ENCODE measurements around the gene TRIM42.

Gene TRIM42

DNA sequence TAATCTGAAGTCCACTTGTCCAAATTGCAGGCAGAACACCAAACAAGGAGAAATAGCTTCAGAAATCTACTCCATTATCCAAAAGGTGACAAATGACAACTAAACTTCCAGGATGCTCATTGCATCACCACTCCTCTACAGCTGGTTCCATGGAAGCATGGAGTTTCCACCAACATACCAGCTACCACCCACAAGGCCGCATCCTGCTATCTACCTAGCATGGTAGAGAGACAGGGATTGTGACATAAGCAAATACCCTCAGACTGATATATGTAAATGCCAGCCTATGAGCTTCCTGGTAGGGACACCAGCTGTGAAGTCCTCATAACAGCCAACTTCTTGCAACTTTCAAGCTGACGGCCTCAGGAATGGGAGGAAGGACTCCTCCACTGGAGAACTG lies at the start of gene TRIM42:
TRIM42 (plus strand) TSS at position 301 of the 400 bp plus-strand sequence. CDS start 166 bp downstream, outside the sequence.
- H3K4me3 Mint-ChIP-seq: no peak within 1 kb of the TSS
- no peaks in the 10 kb centered on the region for H3K9me3 Mint-ChIP-seq
- no peaks in the 10 kb centered on the region for H3K36me3 Mint-ChIP-seq
- H3K27ac Mint-ChIP-seq: no peak within 1 kb of the TSS
- peaks cover 1% of the 10 kb centered on the region for H3K27me3 Mint-ChIP-seq
- H3K4me1 Mint-ChIP-seq: no peaks in the 10 kb centered on the region

GRCh38 chr3:140628606-140629005 lies 49.3 kb upstream of the TRIM42 start:
- H3K27me3 Mint-ChIP-seq: peaks cover 1% of the 10 kb centered on the region
- no peaks in the 10 kb centered on the region for H3K36me3 Mint-ChIP-seq
- H3K9me3 Mint-ChIP-seq: no peaks in the 10 kb centered on the region
- no peaks in the 10 kb centered on the region for H3K4me1 Mint-ChIP-seq
- H3K4me3 Mint-ChIP-seq: no peak overlapping the region
- no peak overlapping the region for H3K27ac Mint-ChIP-seq

DNA sequence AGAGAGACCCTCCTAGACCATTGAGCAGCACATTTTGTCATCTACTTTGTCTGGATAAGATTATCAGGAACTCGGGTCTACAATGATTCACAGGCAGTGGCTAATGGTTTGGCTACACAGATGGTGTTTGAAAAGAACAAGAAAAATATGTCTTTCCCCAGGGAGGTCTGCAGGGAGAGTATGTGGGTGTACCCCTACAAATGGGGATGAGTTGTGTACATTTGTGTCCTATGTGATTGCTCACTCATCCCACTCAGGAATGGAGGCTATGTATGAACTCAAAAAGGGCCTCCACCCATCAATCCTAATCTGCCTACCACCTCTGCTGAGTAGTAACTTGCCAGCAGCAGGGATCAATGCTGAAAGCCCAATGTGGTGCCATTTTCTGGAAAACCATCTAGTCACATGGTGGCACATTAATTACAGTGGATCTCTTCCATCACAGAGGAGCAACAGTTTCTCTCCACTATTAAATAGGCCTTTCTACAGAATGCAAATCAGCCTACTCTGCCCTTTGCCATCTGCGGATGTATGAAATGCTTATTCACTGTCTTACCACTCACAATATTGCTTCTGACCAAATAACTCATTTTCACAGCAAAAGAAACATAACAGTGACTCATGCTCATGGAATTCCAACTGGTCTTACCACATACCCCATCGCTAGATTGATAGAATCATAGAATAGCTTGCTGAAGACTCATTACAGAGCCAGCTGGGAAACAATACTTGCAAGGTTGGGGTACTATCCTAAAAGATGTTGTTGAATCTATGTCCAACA lies 48.3 kb upstream of the TRIM42 start:
- Mint-ChIP-seq H3K27me3 (peaks cover 2% of the 10 kb centered on the region), H3K27ac (no peak overlapping the region), H3K4me1 (no peaks in the 10 kb centered on the region), H3K36me3 (no peaks in the 10 kb centered on the region), H3K9me3 (no peaks in the 10 kb centered on the region), H3K4me3 (no peak overlapping the region)

GRCh38 chr3:140630366-140630765 lies 47.5 kb upstream of the TRIM42 start:
- no peak overlapping the region for H3K27ac Mint-ChIP-seq

DNA sequence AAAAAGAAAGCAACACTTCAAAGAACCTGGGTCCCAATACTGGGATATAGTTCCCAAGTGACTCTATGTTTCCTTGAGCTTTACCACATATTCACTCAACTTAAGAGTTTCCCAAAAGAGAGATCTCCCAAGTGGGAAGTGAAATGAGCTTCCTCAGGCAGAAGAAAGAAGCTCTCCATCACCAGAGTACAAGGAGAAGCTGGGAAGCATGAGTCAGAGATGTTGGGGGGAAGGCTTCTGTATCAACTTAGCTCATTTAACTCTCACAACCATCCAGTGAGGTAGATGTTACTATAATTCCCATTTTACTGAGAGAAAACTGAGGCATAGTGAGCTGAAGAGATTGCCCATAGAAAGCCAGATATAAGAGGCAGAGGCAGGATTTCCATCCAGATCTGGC lies 47.0 kb upstream of the TRIM42 start:
- Mint-ChIP-seq H3K36me3 (no peaks in the 10 kb centered on the region), H3K4me1 (no peaks in the 10 kb centered on the region), H3K9me3 (no peaks in the 10 kb centered on the region), H3K4me3 (no peak overlapping the region), H3K27me3 (peaks cover 2% of the 10 kb centered on the region), H3K27ac (no peak overlapping the region)

More at GRCh38 chr3:140630366-140630765, 47.5 kb upstream of the TRIM42 start:
- H3K36me3 Mint-ChIP-seq: no peaks in the 10 kb centered on the region
- H3K4me3 Mint-ChIP-seq: no peak overlapping the region
- no peaks in the 10 kb centered on the region for H3K9me3 Mint-ChIP-seq
- H3K4me1 Mint-ChIP-seq: no peaks in the 10 kb centered on the region
- H3K27me3 Mint-ChIP-seq: peaks cover 2% of the 10 kb centered on the region

DNA sequence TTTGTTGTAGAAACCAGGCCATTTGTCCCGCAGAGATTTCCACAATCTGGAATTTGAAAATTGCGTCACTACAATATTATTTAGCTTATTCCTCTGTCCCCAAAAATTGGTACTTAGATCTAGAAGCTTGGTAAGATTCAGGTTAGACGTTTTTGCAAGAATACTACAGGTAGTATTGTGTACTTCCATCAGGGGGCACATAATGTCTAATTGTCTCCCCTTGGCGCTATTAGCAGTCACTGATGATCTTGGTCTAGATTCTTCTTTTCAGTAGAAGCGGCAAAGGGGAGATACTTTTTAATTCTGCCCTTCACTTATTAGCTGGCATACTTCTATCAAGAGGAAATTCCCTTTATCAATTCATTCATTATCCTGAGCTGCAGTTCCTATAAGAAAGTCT lies 42.6 kb upstream of the TRIM42 start:
- H3K9me3 Mint-ChIP-seq: no peaks in the 10 kb centered on the region

GRCh38 chr3:140636406-140637138 lies 41.3 kb upstream of the TRIM42 start:
- no peaks in the 10 kb centered on the region for H3K36me3 Mint-ChIP-seq
- H3K27me3 Mint-ChIP-seq: peaks cover 2% of the 10 kb centered on the region
- H3K27ac Mint-ChIP-seq: no peak overlapping the region
- no peaks in the 10 kb centered on the region for H3K9me3 Mint-ChIP-seq
- no peaks in the 10 kb centered on the region for H3K4me1 Mint-ChIP-seq
- no peak overlapping the region for H3K4me3 Mint-ChIP-seq

More for the DNA sequence above, 42.6 kb upstream of the TRIM42 start:
- no peak overlapping the region for H3K4me3 Mint-ChIP-seq
- no peak overlapping the region for H3K27ac Mint-ChIP-seq
- no peaks in the 10 kb centered on the region for H3K4me1 Mint-ChIP-seq
- H3K36me3 Mint-ChIP-seq: no peaks in the 10 kb centered on the region
- H3K27me3 Mint-ChIP-seq: peaks cover 2% of the 10 kb centered on the region

GRCh38 chr3:140651287-140651686 lies 26.6 kb upstream of the TRIM42 start:
- H3K4me1 Mint-ChIP-seq: no peaks in the 10 kb centered on the region
- peaks cover 4% of the 10 kb centered on the region for H3K9me3 Mint-ChIP-seq
- H3K36me3 Mint-ChIP-seq: no peaks in the 10 kb centered on the region
- no peak overlapping the region for H3K4me3 Mint-ChIP-seq
- H3K27me3 Mint-ChIP-seq: peaks cover 8% of the 10 kb centered on the region
- H3K27ac Mint-ChIP-seq: no peak overlapping the region

DNA sequence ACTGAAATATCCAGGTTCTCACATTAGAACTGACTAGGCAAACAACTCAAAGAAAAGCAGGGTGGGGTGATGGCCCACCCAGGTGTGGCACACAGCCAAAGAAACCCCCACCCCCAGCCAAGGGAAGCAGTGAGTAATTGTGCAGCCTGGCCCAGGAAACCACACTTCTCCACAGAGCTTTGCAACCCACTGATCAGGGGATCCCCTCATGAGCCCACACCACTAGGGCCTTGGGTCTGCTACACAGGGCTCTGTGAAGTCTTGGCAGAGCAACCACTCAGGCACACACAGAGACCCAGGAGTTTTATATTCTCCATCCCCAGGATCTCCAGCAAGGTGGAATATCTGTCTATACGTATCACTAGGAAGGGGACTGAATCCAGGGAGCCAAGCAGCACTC lies 22.2 kb upstream of the TRIM42 start:
- Mint-ChIP-seq H3K4me3 (no peak overlapping the region), H3K4me1 (no peaks in the 10 kb centered on the region), H3K36me3 (no peaks in the 10 kb centered on the region), H3K9me3 (peaks cover 9% of the 10 kb centered on the region), H3K27me3 (peaks cover 5% of the 10 kb centered on the region), H3K27ac (no peak overlapping the region)

- H3K4me3 Mint-ChIP-seq: no peak overlapping the region
- no peaks in the 10 kb centered on the region for H3K36me3 Mint-ChIP-seq
- H3K4me1 Mint-ChIP-seq: no peaks in the 10 kb centered on the region
- no peak overlapping the region for H3K27ac Mint-ChIP-seq
- H3K9me3 Mint-ChIP-seq: no peaks in the 10 kb centered on the region
- no peaks in the 10 kb centered on the region for H3K27me3 Mint-ChIP-seq
These were observed 13.8 kb upstream of the TRIM42 start for GRCh38 chr3:140664111-140664510.

- Mint-ChIP-seq H3K9me3 (peaks cover 7% of the 10 kb centered on the region), H3K36me3 (no peaks in the 10 kb centered on the region), H3K4me3 (no peak overlapping the region), H3K27me3 (peaks cover 1% of the 10 kb centered on the region), H3K4me1 (no peaks in the 10 kb centered on the region), H3K27ac (no peak overlapping the region)
These were observed 4.7 kb downstream of the TRIM42 start for GRCh38 chr3:140682586-140682985.

DNA sequence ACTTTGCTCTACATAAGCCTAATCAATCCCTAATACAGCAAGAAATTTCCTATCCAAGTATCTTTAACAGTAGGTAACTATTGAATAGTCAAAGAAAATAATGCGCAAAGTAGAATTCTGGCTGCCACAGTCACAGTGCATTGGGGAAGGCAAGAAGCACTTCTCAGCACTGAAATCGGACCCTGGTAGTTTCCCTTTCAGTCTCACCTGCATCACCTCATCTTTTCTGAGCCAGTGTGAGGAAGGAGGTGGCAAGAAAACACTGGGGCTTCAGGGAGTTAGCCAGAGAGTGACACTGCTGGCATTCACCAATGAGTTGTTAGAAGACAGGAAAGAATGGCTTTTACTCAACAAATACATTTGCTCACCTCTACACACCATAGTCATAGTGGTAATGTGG lies 8.3 kb downstream of the TRIM42 start:
- Mint-ChIP-seq H3K4me3 (no peak overlapping the region), H3K27ac (no peak overlapping the region), H3K27me3 (no peaks in the 10 kb centered on the region), H3K4me1 (no peaks in the 10 kb centered on the region), H3K36me3 (no peaks in the 10 kb centered on the region), H3K9me3 (peaks cover 9% of the 10 kb centered on the region)

DNA sequence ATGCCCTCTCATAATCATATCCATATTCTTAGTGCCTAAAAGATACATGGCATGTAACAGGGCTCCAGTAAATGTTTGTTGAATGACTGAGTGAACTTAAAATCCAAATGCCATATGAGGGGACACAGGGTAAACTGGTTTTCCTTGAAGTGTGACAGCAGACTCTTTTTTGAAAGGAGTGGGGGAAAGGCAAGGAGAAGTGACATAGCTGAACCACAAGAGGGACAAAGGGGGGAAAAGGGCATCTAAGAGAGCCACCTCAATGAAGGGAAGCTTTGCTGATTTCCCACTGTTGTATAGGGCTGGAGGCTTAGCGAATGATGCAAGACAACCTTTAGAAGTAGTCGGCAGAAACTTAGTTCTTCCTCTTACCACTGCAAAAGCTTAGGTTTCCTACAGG lies 9.1 kb downstream of the TRIM42 start:
- H3K9me3 Mint-ChIP-seq: peaks cover 9% of the 10 kb centered on the region
- H3K27me3 Mint-ChIP-seq: no peaks in the 10 kb centered on the region
- no peak overlapping the region for H3K27ac Mint-ChIP-seq
- no peak overlapping the region for H3K4me3 Mint-ChIP-seq
- H3K36me3 Mint-ChIP-seq: no peaks in the 10 kb centered on the region
- no peaks in the 10 kb centered on the region for H3K4me1 Mint-ChIP-seq

DNA sequence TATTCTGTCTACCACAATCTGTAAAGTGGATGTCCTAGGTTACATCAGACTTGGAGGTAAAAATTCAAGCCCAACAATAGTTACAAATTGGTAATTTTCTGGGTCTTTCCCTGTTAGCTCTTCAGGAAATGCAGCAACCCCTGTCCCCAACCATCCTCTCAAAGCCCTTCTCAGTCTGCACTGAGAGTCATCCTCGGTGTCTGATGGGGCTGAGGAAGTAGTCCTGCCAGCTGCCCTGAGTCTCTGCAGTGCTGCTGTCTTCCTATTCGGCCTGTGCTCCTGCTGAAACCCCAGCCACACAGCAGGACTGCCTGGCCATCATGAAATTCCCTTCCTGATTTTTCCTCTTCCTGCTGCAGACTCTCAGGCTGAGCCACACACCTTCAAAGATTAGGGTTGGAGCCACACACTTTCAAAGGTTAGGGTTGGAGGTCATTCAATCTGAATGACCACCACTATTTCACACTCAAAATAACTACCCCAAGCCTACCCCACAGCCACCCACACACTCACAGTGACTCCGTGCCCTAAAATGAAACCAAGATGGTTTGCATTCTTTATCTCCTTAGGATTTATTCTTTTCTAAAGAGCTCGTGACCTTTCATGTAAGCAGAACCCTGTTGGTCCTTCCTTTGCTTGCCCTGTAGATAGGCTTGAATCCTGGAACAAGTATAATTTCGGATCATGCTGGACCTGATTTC lies 17.6 kb downstream of the TRIM42 start:
- H3K36me3 Mint-ChIP-seq: no peaks in the 10 kb centered on the region
- H3K9me3 Mint-ChIP-seq: peaks cover 5% of the 10 kb centered on the region
- H3K4me1 Mint-ChIP-seq: no peaks in the 10 kb centered on the region
- peaks cover 3% of the 10 kb centered on the region for H3K27me3 Mint-ChIP-seq
- H3K4me3 Mint-ChIP-seq: no peak overlapping the region
- H3K27ac Mint-ChIP-seq: no peak overlapping the region

DNA sequence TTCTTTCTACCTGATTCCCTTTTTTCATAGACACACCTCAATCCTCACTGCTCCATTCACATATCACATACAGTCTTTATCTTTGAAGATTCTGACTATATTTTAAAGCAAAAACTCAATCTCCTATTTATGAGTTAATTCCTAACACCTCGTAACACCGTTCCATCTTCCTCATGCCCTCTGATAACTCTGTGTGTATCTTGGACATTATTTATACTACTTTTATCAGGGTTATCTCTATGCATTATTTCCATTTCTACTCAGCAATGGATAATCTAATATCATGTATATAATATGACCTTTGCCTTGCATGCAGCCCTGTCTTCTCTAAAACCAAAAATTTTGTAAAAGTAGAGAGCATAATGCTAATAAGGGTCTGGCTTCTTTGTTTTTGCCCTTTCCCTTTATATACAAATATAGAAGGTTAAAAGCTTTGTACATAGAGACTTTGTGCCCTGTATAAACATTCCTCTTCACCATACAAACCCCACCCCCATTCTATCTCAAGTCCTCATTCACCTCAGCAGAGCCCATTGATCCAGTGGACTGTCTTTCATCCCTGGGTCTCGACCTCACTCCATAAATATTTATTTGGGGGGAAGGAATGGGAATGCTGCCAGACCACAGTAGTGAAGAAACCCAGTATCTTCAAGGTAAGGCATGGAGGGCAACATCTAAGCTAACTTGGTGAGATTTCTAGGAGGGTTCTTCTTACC lies 21.8 kb downstream of the TRIM42 start:
- Mint-ChIP-seq H3K27me3 (peaks cover 3% of the 10 kb centered on the region), H3K36me3 (no peaks in the 10 kb centered on the region), H3K27ac (no peak overlapping the region), H3K9me3 (peaks cover 5% of the 10 kb centered on the region), H3K4me1 (no peaks in the 10 kb centered on the region), H3K4me3 (no peak overlapping the region)
